Kidney (tissue), 14 donors: Measurements from ENCODE around the gene CA5A. TPM values are rescaled to one million over a fixed set of nuclear protein-coding genes. Genes with fewer than 3 reads are reported as not detected.

Source experiments
- DNase-seq, 5 donors: peaks; one replicate each; pipeline ENCODE4 v3.0.0-alpha.2; 2013 to 2020
- FAIRE-seq: peaks from 2 replicates; lab custom pipeline; 2012; peaks lifted over from hg19 to GRCh38; lab: Jason Lieb, UNC
- H3K27ac ChIP-seq, 2 donors: one replicate each; pipeline ENCODE4 v1.7.0; 2013; ENCODE audit warnings: low read depth in 2 of 2, low read length in 2 of 2, inconsistent platforms in 1 of 2
- H3K27me3 ChIP-seq: one replicate; pipeline ENCODE4 v1.7.1; 2013; ENCODE audit warnings: low read length, inconsistent platforms; ENCODE audit not compliant: control insufficient read depth, insufficient read depth
- H3K36me3 ChIP-seq, 3 donors: one replicate each; pipeline versions ENCODE4 v1.7.0 to v1.7.1; 2013; ENCODE audit warnings: low read length in 3 of 3, control low read depth in 1 of 3, inconsistent platforms in 1 of 3; ENCODE audit not compliant: insufficient read depth in 3 of 3, control insufficient read depth in 2 of 3
- H3K4me1 ChIP-seq, 3 donors: one replicate each; pipeline versions ENCODE4 v1.7.0 to v1.7.1; 2013; ENCODE audit warnings: low read length in 3 of 3, inconsistent platforms in 1 of 3, low read depth in 1 of 3; ENCODE audit not compliant: control insufficient read depth in 2 of 3, insufficient read depth in 2 of 3
- H3K4me3 ChIP-seq, 3 donors: one replicate each; pipeline versions ENCODE4 v1.7.0 to v1.8.1; 2013; ENCODE audit warnings: low read length in 3 of 3, control low read depth in 1 of 3, inconsistent platforms in 1 of 3
- H3K9ac ChIP-seq, 3 donors: one replicate each; pipeline versions ENCODE4 v1.7.0 to v1.7.1; 2013; ENCODE audit warnings: low read length in 3 of 3, control low read depth in 1 of 3, inconsistent platforms in 1 of 3
- H3K9me3 ChIP-seq, 3 donors: one replicate each; pipeline versions ENCODE4 v1.7.0 to v1.7.1; 2013; ENCODE audit warnings: low read length in 3 of 3, control low read depth in 1 of 3, inconsistent platforms in 1 of 3; ENCODE audit not compliant: control insufficient read depth in 2 of 3, insufficient read depth in 1 of 3
- CTCF ChIP-seq: IDR thresholded peaks from 3 replicates; pipeline ENCODE4 v1.5.1; 2012; ENCODE audit warnings: mild to moderate bottlenecking, moderate library complexity, borderline replicate concordance; ENCODE audit not compliant: insufficient read depth; ENCODE audit errors: extremely low read depth
- intact Hi-C: fragments of 100-400 bp; cut with DNase I; formaldehyde crosslinking; loops from one replicate; pipeline ENCODE4 v1.11.1; 2022
- polyA plus RNA-seq: library from polyadenylated mRNA; stranded (reverse); fragments of 350-450 nt; fragmentation: Illumina TruSeq; extraction: RNeasy Lipid Tissue Mini Kit (QIAGEN cat#74804); gene quantifications from one replicate; pipeline ENCODE4 v1.2.3, GENCODE V29; 2014; ENCODE audit warnings: low read depth, low replicate concordance; ENCODE audit not compliant: insufficient read depth
- total RNA-seq: library from RNA; stranded (reverse); fragmentation: NEBNext Ultra II Directional; extraction: Animal tissue kit (Norgen Biotek cat#: 25700); gene quantifications from one replicate; pipeline ENCODE4 v1.2.1, GENCODE V29; 2021
- donor health status: control.
- donor health status: control.
- donor health status: control.
- donor health status: control.
- donor health status: control.
- donor health status: DM: yes; HTN: yes; CAD: no.
- donor health status: Normal renal cell carcinoma (clear cell type).

The CA5A gene
- total and polyA plus RNA-seq, 2 donors from 2014 or later, result not detected

DNA sequence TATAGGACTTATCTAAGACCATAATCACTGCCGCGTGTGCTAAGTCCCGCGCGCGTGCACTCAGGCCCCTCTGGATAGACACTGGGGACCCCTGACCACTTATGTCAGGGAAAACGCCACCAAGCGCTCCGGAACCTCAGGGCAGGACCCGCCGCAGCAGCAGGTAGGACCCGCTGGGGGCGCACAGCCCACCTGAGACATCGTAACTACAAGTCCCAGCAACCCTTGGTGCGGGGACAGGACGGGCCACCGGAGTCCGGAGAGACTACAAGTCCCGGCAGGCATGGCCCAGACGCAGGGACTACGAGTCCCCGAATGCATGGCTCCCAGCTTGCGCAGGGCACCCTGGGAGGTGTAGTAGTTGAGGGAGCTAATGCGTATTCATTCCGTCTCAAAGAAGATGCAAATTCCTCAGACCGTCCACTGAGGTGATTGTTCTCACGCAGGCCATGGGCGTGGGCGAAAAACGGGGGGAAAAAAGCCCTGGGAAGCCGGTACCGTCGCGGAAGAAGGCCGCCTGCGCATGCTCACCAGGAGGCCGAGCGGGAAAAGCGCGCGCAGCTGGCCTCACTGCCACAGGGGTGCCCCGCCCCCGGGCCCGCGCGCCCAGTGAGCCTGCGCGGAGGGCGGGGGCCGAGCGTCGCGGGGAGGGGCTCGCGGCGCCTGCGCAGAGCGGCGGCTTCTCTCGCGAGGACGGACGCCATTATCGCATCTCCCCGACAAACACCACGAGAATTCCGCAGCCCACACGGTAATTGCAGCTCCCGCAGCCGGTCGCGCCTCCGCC lies 14.6 kb upstream of the CA5A start, which contains the start of gene BANP:
Gene BANP (plus strand): TSS at position 670 of the 787 bp plus-strand sequence. CDS start 23,682 bp downstream, outside the sequence.
- H3K4me1 ChIP-seq, result peaks cover 0 to 42% (median 39%) of the 10 kb centered on the region in 3 donors
- no peak for FAIRE-seq
- no peaks in the 10 kb centered on the region for H3K36me3 ChIP-seq
- peak within 1 kb of the TSS; percentile 99 for H3K27ac ChIP-seq
- TF ChIP-seq CTCF, result peak; percentile 15
- intact Hi-C loops, result no loop called here
- H3K9ac ChIP-seq, result peak within 1 kb of the TSS; percentile 91 to 98 (median 95)
- peak within 1 kb of the TSS; percentile 91 to 98 (median 94) for H3K4me3 ChIP-seq
- no peaks in the 10 kb centered on the region for H3K27me3 ChIP-seq
- no peaks in the 10 kb centered on the region for H3K9me3 ChIP-seq
- peak; percentile 99 for DNase-seq

DNA sequence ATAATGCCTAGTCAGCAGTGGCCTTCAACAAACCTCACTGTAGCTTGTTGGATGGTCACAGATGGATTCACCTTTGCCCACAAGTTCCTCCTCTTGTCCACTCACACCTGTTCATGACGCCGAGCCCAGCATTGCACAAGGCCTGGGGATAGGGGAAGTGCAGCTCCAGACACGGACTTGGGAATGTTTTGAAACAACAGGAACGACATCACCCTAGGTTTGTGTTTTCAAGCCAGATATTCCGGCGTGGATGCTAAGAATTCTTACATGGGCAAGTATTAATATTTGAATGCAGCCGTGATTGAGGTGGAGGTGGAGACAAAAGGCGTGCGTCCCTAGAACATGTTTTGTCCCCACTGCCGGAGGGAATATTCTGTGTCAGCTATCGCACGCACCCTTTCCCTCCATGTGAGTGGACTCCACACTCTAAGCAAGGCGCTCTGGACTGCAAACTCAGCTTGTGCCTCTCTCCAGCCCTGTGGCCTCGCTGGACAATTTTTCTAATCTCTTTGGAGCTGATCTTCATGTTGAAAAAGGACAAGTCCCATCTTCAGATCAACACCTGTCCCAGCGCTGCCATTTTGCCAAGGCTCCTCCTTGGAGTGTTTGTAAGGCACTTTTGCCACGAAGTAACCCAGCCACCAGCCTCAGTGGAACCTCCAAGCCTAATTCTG lies 12.9 kb upstream of the CA5A start:
- no peak overlapping the region for H3K9ac ChIP-seq
- H3K4me3 ChIP-seq, result no peak overlapping the region
- intact Hi-C loops, result no loop called here
- DNase-seq (peak in 2 of 5 donors; percentile 55 to 58), FAIRE-seq (no peak)
- H3K9me3 ChIP-seq, result no peaks in the 10 kb centered on the region
- no peaks in the 10 kb centered on the region for H3K36me3 ChIP-seq
- TF ChIP-seq CTCF, result no peak
- no peaks in the 10 kb centered on the region for H3K27me3 ChIP-seq
- peak overlapping the region in 1 of 2 donors; percentile 23 for H3K27ac ChIP-seq
- peaks cover 0 to 36% (median 25%) of the 10 kb centered on the region in 3 donors for H3K4me1 ChIP-seq

- no peak for TF ChIP-seq CTCF
- DNase-seq, result peak in 1 of 5 donors; percentile 12
These were observed 12.4 kb upstream of the CA5A start for GRCh38 chr16:87948735-87949070.

More at GRCh38 chr16:87948735-87949070, 12.4 kb upstream of the CA5A start:
- intact Hi-C loops, result no loop called here
- Histone ChIP-seq H3K36me3 (no peaks in the 10 kb centered on the region), H3K27ac (no peak overlapping the region), H3K4me1 (peaks cover 0 to 31% (median 21%) of the 10 kb centered on the region in 3 donors), H3K9me3 (no peaks in the 10 kb centered on the region), H3K9ac (no peak overlapping the region), H3K4me3 (no peak overlapping the region), H3K27me3 (no peaks in the 10 kb centered on the region)
- FAIRE-seq, result no peak
